ENCODE results near the gene PAN3. TPM values are rescaled to one million over a fixed set of nuclear protein-coding genes. Genes with fewer than 3 reads are reported as not detected.

The PAN3 gene
- total RNA-seq, 1 donor from 2014 or later, result 21.4 TPM

GRCh38 chr13:28268800-28269223 lies 130.5 kb downstream of the PAN3 start:
- no peaks in the 10 kb centered on the region for H3K36me3 ChIP-seq (ENCODE audit: control insufficient read depth, insufficient read depth, low read length)
- TF ChIP-seq, protein P1, sequence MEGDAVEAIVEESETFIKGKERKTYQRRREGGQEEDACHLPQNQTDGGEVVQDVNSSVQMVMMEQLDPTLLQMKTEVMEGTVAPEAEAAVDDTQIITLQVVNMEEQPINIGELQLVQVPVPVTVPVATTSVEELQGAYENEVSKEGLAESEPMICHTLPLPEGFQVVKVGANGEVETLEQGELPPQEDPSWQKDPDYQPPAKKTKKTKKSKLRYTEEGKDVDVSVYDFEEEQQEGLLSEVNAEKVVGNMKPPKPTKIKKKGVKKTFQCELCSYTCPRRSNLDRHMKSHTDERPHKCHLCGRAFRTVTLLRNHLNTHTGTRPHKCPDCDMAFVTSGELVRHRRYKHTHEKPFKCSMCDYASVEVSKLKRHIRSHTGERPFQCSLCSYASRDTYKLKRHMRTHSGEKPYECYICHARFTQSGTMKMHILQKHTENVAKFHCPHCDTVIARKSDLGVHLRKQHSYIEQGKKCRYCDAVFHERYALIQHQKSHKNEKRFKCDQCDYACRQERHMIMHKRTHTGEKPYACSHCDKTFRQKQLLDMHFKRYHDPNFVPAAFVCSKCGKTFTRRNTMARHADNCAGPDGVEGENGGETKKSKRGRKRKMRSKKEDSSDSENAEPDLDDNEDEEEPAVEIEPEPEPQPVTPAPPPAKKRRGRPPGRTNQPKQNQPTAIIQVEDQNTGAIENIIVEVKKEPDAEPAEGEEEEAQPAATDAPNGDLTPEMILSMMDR (IDR thresholded peaks at IDR 0.05; ENCODE audit: insufficient read depth, low read length, poor library complexity, severe bottlenecking), result no peak
- H3K27me3 ChIP-seq (ENCODE audit: control insufficient read depth, insufficient read depth, low read length), result no peaks in the 10 kb centered on the region
- no peak for DNase-seq (ENCODE audit: low read depth)
- H3K4me3 ChIP-seq (ENCODE audit: low read depth, low read length), result no peak overlapping the region

DNA sequence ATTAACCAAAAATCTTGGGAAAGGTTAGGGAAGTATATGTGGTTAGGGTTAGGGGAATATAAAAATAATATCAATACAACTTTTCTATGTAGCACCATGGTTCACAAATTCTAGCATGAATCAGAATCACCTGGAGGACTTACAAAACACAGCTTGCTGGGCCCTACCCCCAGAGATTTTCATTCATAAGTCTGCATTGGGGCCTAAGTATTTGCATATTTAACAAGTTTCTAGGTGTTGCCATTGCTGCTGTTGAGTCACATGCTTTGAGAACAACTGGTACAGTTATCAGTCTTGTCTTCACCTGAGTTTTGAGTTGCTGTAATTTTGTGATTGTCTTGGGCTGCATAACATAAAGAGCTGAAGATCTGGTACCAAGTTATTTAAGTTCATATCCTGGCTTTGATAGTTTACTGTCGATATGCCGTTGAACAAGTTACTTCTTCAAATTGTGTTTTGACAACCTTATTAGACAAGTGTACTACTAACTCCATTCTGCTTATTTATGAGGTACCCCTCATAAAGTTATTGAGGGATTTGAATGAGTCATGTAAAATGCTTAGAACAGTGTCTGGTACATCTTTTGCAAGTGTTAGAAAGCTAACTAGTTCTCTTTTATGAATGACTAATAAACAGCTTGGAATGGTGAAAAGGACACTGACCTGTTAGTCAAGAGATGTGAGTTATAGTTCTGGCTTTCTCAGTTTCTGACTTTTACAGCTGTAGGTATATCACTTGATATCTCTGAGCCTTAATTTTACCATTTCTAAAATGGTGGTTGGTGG lies 132.9 kb downstream of the PAN3 start:
- TF ChIP-seq, protein P1 (IDR thresholded peaks at IDR 0.05; ENCODE audit: insufficient read depth, low read length, poor library complexity, severe bottlenecking), result no peak
- no peaks in the 10 kb centered on the region for H3K36me3 ChIP-seq (ENCODE audit: control insufficient read depth, insufficient read depth, low read length)
- no peak for DNase-seq (ENCODE audit: low read depth)

DNA sequence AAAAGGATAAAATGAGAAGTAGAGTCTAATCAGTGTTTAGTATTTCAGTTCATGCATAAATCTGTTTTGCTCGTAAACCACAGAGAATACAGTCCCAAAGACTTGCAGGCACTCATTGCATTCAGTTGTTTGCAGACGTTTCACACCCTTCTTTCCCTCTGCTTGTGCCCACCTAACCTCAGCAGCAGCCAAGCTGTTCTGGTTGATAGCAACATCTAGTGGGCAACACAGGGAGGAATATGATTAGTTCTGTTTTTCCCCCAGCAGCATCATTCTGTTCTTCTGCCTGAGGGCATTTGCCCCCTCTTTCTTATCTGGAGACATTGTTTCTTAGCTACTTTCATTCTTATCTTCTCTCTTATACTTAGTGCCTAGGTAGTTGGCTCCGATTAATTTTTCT lies 135.6 kb downstream of the PAN3 start:
- TF ChIP-seq, protein P1 (IDR thresholded peaks at IDR 0.05; ENCODE audit: insufficient read depth, low read length, poor library complexity, severe bottlenecking), result peak; percentile 3
- Histone ChIP-seq H3K27me3 (ENCODE audit: control insufficient read depth, insufficient read depth, low read length) (no peaks in the 10 kb centered on the region), H3K4me3 (ENCODE audit: low read depth, low read length) (no peak overlapping the region), H3K36me3 (ENCODE audit: control insufficient read depth, insufficient read depth, low read length) (no peaks in the 10 kb centered on the region)
- no peak for DNase-seq (ENCODE audit: low read depth)

More for the DNA sequence above, 132.9 kb downstream of the PAN3 start:
- no peaks in the 10 kb centered on the region for H3K27me3 ChIP-seq (ENCODE audit: control insufficient read depth, insufficient read depth, low read length)
- H3K4me3 ChIP-seq (ENCODE audit: low read depth, low read length), result no peak overlapping the region

DNA sequence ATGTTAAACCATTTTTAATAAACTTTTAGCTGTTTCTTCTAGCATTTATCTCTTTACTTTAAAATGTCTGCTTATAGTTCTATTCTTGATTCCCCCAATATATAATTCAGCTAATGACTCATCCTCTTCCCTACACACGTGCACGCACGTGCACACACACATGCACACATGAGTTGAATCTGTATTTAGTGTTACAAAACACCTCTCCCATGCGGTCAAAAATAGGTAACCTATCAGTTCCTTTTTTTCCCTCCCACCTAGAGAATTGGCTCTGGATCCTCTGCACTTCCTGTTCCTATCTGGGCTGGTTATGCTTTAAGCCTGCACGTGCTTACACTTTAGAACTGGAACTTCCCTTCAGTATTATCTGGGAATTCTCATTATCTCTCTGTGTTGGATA lies 144.1 kb downstream of the PAN3 start:
- DNase-seq (ENCODE audit: low read depth), result peak; percentile 1
- Histone ChIP-seq H3K4me3 (ENCODE audit: low read depth, low read length) (no peak overlapping the region), H3K27me3 (ENCODE audit: control insufficient read depth, insufficient read depth, low read length) (no peaks in the 10 kb centered on the region), H3K36me3 (ENCODE audit: control insufficient read depth, insufficient read depth, low read length) (no peaks in the 10 kb centered on the region)
- TF ChIP-seq, protein P1 (IDR thresholded peaks at IDR 0.05; ENCODE audit: insufficient read depth, low read length, poor library complexity, severe bottlenecking), result no peak

GRCh38 chr13:28283600-28283999 lies 145.3 kb downstream of the PAN3 start:
- TF ChIP-seq, protein P1 (IDR thresholded peaks at IDR 0.05; ENCODE audit: insufficient read depth, low read length, poor library complexity, severe bottlenecking), result no peak
- DNase-seq (ENCODE audit: low read depth), result no peak
- no peaks in the 10 kb centered on the region for H3K27me3 ChIP-seq (ENCODE audit: control insufficient read depth, insufficient read depth, low read length)
- H3K36me3 ChIP-seq (ENCODE audit: control insufficient read depth, insufficient read depth, low read length), result no peaks in the 10 kb centered on the region
- H3K4me3 ChIP-seq (ENCODE audit: low read depth, low read length), result no peak overlapping the region

- no peak for DNase-seq (ENCODE audit: low read depth)
- Histone ChIP-seq H3K27me3 (ENCODE audit: control insufficient read depth, insufficient read depth, low read length) (no peaks in the 10 kb centered on the region), H3K4me3 (ENCODE audit: low read depth, low read length) (no peak overlapping the region), H3K36me3 (ENCODE audit: control insufficient read depth, insufficient read depth, low read length) (no peaks in the 10 kb centered on the region)
- TF ChIP-seq, protein P1 (IDR thresholded peaks at IDR 0.05; ENCODE audit: insufficient read depth, low read length, poor library complexity, severe bottlenecking), result no peak
Measured at GRCh38 chr13:28286263-28286662, 147.9 kb downstream of the PAN3 start.

Measured in kidney epithelial cell (primary cell).